ENCODE data around the gene CCDC71L. TPM values are rescaled to one million over a fixed set of nuclear protein-coding genes. Genes with fewer than 3 reads are reported as not detected.
A peak's percentile ranks its signal among the peaks of the same experiment; 100 is the strongest.
"Not testable (repeated sequence)": the region's sequence is repeated elsewhere in the genome, so short reads cannot be mapped to it uniquely, and the experiment has no call there.

Gene CCDC71L
- total RNA-seq (2013), result 13.2 TPM
- polyA plus RNA-seq (1 to 10 TPM; 2.9 to 5.1 (median 3.5) TPM), polyA minus RNA-seq (8.7 and 14.1 TPM in 2 replicates), total RNA-seq (23.4 to 59.6 (median 37.0) reads per million in 11 experiments)

GRCh38 chr7:106660862-106661720 lies at the start of gene CCDC71L:
Gene CCDC71L (minus strand): TSS chr7:106661158. CDS start chr7:106660896, 262 bp downstream.
- WGBS (ENCODE audit: insufficient coverage), result 3% methylated on average over 45 of the region's 51 CpGs
- peaks cover 0 to 4% (median 0%) of the 10 kb centered on the region in 3 donors for H3K27me3 Mint-ChIP-seq (ENCODE audit: low read depth in 3 of 3)
- H3K36me3 ChIP-seq (replicated peaks in 1 of 2; ENCODE audit: control insufficient read depth in 1 of 2, insufficient read depth in 2 of 2, low read length in 2 of 2), result no peaks in the 10 kb centered on the region

GRCh38 chr7:106709604-106710003 lies 48.6 kb upstream of the CCDC71L start:
- H3K4me3 ChIP-seq (replicated peaks in 1 of 3; ENCODE audit: low read depth in 2 of 3, low read length in 3 of 3); H3K79me2 ChIP-seq (ENCODE audit: insufficient read depth, low read length); H3K36me3 ChIP-seq (replicated peaks in 1 of 2; ENCODE audit: control insufficient read depth in 1 of 2, insufficient read depth in 2 of 2, low read length in 2 of 2); H3K4me2 ChIP-seq (replicated peaks; ENCODE audit: extremely low read depth, low read length, poor library complexity, severe bottlenecking); H2AFZ ChIP-seq (ENCODE audit: insufficient read depth, low read depth, low read length, poor library complexity, severe bottlenecking); H3K9me3 ChIP-seq (replicated peaks in 1 of 2; ENCODE audit: control insufficient read depth in 1 of 2, insufficient read depth in 1 of 2, low read length in 2 of 2); H3K27me3 Mint-ChIP-seq (ENCODE audit: low read depth in 3 of 3); H3K9ac ChIP-seq (ENCODE audit: insufficient read depth, low read length, poor library complexity, severe bottlenecking); H3K4me3 Mint-ChIP-seq; H3K27ac Mint-ChIP-seq; intact Hi-C loops (cut with micrococcal nuclease); H3K4me1 ChIP-seq (ENCODE audit: control insufficient read depth in 1 of 2, insufficient read depth in 2 of 2, low read length in 2 of 2); H4K20me1 ChIP-seq (ENCODE audit: insufficient read depth, low read length); H3K27ac ChIP-seq (ENCODE audit: low read depth in 1 of 2, low read length in 2 of 2); H3K27me3 ChIP-seq (ENCODE audit: control insufficient read depth in 2 of 2, insufficient read depth in 2 of 2, low read length in 2 of 2); DNase-seq; H3K4me1 Mint-ChIP-seq; H3K36me3 Mint-ChIP-seq: not testable (repeated sequence)
- WGBS (ENCODE audit: insufficient coverage), result 87% methylated on average over 4 of the region's 7 CpGs
- peaks cover 3 to 13% (median 4%) of the 10 kb centered on the region in 7 donors for H3K9me3 Mint-ChIP-seq

More at GRCh38 chr7:106660862-106661720, at the start of gene CCDC71L:
- H3K27ac ChIP-seq (ENCODE audit: low read depth in 1 of 2, low read length in 2 of 2), result peak within 1 kb of the TSS; percentile 80 to 84
- no peaks in the 10 kb centered on the region for H3K9me3 ChIP-seq (replicated peaks in 1 of 2; ENCODE audit: control insufficient read depth in 1 of 2, insufficient read depth in 1 of 2, low read length in 2 of 2)
- no peaks in the 10 kb centered on the region for H4K20me1 ChIP-seq (ENCODE audit: insufficient read depth, low read length)
- Mint-ChIP-seq H3K36me3 (no peaks in the 10 kb centered on the region), H3K27ac (peak within 1 kb of the TSS; percentile 75 to 95 (median 91)), H3K9me3 (peaks cover 0 to 4% (median under 1%) of the 10 kb centered on the region in 7 donors), H3K4me3 (peak within 1 kb of the TSS; percentile 88 to 93), H3K4me1 (peaks cover 23% of the 10 kb centered on the region)
- peak within 1 kb of the TSS; percentile 83 to 99 (median 83) for H3K4me3 ChIP-seq (replicated peaks in 1 of 3; ENCODE audit: low read depth in 2 of 3, low read length in 3 of 3)
- intact Hi-C loops (cut with micrococcal nuclease), result loop anchor here (1.0 to 10.0 kb wide), 3 partner anchors 75 to 126 kb away; no protein-coding TSS in a partner anchor
- TF ChIP-seq CTCF (IDR thresholded peaks at IDR 0.05), result no peak
- peak; percentile 81 to 87 (median 83) for DNase-seq
- H3K27me3 ChIP-seq (ENCODE audit: control insufficient read depth in 2 of 2, insufficient read depth in 2 of 2, low read length in 2 of 2), result no peaks in the 10 kb centered on the region
- peak within 1 kb of the TSS; percentile 87 for H2AFZ ChIP-seq (ENCODE audit: insufficient read depth, low read depth, low read length, poor library complexity, severe bottlenecking)
- peaks cover 11 to 23% of the 10 kb centered on the region in 2 donors for H3K4me1 ChIP-seq (ENCODE audit: control insufficient read depth in 1 of 2, insufficient read depth in 2 of 2, low read length in 2 of 2)
- H3K4me2 ChIP-seq (replicated peaks; ENCODE audit: extremely low read depth, low read length, poor library complexity, severe bottlenecking), result peak within 1 kb of the TSS; percentile 77
- no peaks in the 10 kb centered on the region for H3K79me2 ChIP-seq (ENCODE audit: insufficient read depth, low read length)
- H3K9ac ChIP-seq (ENCODE audit: insufficient read depth, low read length, poor library complexity, severe bottlenecking), result peak within 1 kb of the TSS; percentile 81
